ENCODE results near the gene TECR. TPM values are rescaled to one million over a fixed set of nuclear protein-coding genes. Genes with fewer than 3 reads are reported as not detected.

The TECR gene
- total RNA-seq, 1 experiment from 2014 or later: 164 TPM

GRCh38 chr19:14516048-14516534 lies 13.3 kb upstream of the TECR start:
- TF ChIP-seq CTCF (conservative IDR thresholded peaks at IDR 0.05): 0 out of 3 replicates have a peak, but pooled peaks have one; percentile 27
- no CpG with 5 or more reads among the region's 15 CpGs for WGBS (ENCODE audit: extremely low coverage, insufficient read length, low lambda C conversion rate)
- DNase-seq: no peak
- Histone ChIP-seq H2BK15ac (ENCODE audit: low read depth, low read length) (no peak overlapping the region), H4K8ac (replicated peaks; ENCODE audit: insufficient read length, low read depth, low read length) (no peak overlapping the region), H3K23ac (ENCODE audit: insufficient read length, low read depth, low read length) (no peak overlapping the region), H2BK5ac (ENCODE audit: insufficient read length, low read length) (no peak overlapping the region), H3K79me2 (ENCODE audit: insufficient read depth, low read length) (peaks cover 14% of the 10 kb centered on the region; the same call in 1 of the 2 replicates), H3K9me3 (ENCODE audit: control insufficient read depth, low read depth, low read length) (no peaks in the 10 kb centered on the region), H3K27ac (ENCODE audit: insufficient read length, low read depth, low read length) (no peak overlapping the region), H3K56ac (ENCODE audit: insufficient read length, low read depth, low read length) (no peak overlapping the region), H3K27me3 (ENCODE audit: insufficient read depth, low read length) (no peaks in the 10 kb centered on the region), H2BK20ac (ENCODE audit: low read depth, low read length, poor library complexity, severe bottlenecking) (no peak overlapping the region), H3K14ac (ENCODE audit: insufficient read depth, low read length) (no peak overlapping the region), H4K5ac (ENCODE audit: insufficient read length, low read depth, low read length) (no peak overlapping the region), H4K91ac (ENCODE audit: insufficient read length, low read depth, low read length) (no peak overlapping the region), H2AK5ac (ENCODE audit: insufficient read length, low read length) (no peak overlapping the region), H3K23me2 (ENCODE audit: insufficient read length, low read depth, low read length, poor library complexity, severe bottlenecking) (peaks cover 9% of the 10 kb centered on the region), H3K4ac (ENCODE audit: low read depth, low read length) (no peak overlapping the region), H3K4me2 (ENCODE audit: insufficient read depth, insufficient read length, low read length) (peak overlapping the region; percentile 88), H2BK12ac (ENCODE audit: insufficient read length, low read depth, low read length) (no peak overlapping the region), H3T11ph (ENCODE audit: low read length) (no peak overlapping the region), H3K4me1 (ENCODE audit: insufficient read depth, low read length) (no peaks in the 10 kb centered on the region), H3K18ac (ENCODE audit: insufficient read length, low read depth, low read length) (no peak overlapping the region), H2BK120ac (ENCODE audit: low read depth, low read length, poor library complexity, severe bottlenecking) (no peak overlapping the region), H3K9ac (ENCODE audit: extremely low read depth, insufficient read length, low read length) (no peak overlapping the region), H3K79me1 (ENCODE audit: insufficient read depth, low read depth, low read length, poor library complexity, severe bottlenecking) (peaks cover 9% of the 10 kb centered on the region), H4K20me1 (ENCODE audit: control insufficient read depth, insufficient read depth, insufficient read length) (no peaks in the 10 kb centered on the region), H2AFZ (ENCODE audit: low read length) (no peak overlapping the region)
- H3K36me3 Mint-ChIP-seq (ENCODE audit: insufficient read depth in 1 of 3, low read depth in 3 of 3): peaks cover 27 to 36% (median 32%) of the 10 kb centered on the region in 3 experiments; a peak in 6 of 7 replicates
- H3K9me3 Mint-ChIP-seq: no peaks in the 10 kb centered on the region
- peak overlapping the region in 1 of 3 experiments; percentile 68; a peak in 3 of 7 replicates for H3K27ac Mint-ChIP-seq
- peaks cover 26 to 31% of the 10 kb centered on the region in 2 experiments for H3K4me1 Mint-ChIP-seq
- H3K4me3 Mint-ChIP-seq: peak overlapping the region; percentile 91 to 94
- H3K27me3 Mint-ChIP-seq (ENCODE audit: low read depth): peaks cover 1% of the 10 kb centered on the region; the same call in 1 of the 2 replicates

Measured in H9 (cell line).